Articular chondrocyte of knee joint (primary cell): ENCODE results near the gene OR2A1. TPM values are rescaled to one million over a fixed set of nuclear protein-coding genes. Genes with fewer than 3 reads are reported as not detected.

ENCODE experiments used
- total RNA-seq: library from RNA; depleted of rRNA; stranded (reverse); fragments of >200 nt; gene quantifications from 2 replicates; pipeline ENCODE4 v1.2.3, GENCODE V29; 2012

OR2A1 gene, protein sequence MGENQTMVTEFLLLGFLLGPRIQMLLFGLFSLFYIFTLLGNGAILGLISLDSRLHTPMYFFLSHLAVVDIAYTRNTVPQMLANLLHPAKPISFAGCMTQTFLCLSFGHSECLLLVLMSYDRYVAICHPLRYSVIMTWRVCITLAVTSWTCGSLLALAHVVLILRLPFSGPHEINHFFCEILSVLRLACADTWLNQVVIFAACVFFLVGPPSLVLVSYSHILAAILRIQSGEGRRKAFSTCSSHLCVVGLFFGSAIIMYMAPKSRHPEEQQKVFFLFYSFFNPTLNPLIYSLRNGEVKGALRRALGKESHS
- 0.32 and 0.39 TPM in 2 replicates for total RNA-seq

DNA sequence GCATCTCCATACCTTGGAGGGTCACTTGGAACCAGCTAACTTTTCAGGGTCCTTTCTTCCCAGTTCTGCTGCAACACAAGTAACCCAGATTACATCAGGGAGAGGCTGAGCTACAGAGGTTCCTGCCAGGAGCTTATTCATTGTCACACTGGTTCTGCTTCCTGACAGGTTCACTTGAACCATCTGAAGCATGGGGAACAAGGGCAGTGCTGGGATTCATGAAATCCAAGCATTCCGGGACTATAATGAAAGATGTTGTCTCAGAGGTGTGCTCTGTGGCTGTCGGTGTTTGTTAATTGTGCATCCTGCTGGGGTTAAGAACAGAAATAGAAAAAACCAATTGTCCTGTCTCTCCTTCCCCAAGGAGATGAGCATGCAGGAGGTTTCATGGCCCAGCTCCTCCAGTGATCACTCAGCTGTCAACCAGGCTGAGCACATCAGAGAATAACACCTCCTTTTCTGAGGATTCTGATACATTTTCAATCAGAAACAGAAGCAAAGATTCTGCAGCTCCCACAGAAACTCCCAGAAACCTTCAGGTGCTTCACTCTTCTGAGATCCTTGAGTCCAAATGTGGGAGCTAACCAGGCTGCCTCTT lies at the start of gene OR2A1:
Gene OR2A1 (plus strand): TSS at position 548 of the 598 bp plus-strand sequence. CDS start 5,706 bp downstream, outside the sequence.

DNA sequence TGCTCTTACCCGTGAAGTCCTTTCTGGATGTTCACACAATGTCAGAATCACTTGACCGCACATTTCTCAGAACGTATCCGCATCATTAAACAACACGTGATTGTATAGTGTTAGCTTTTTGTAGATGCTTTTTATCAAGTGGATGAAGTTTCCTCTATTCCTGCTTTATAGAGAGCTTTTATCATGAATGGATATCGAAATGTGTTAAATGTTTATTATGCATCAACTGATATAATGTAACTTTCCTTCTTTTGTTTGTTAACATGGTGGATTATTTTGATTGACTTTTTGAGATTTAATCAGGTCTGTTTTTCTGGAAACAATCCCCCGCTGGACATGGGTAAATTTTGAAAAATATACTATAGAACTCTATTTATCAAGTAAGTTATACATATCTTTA lies 47.5 kb upstream of the OR2A1 start, which contains the start of gene OR2A7:
Gene OR2A7 (minus strand): TSS at position 101 of the 400 bp plus-strand sequence. CDS start 5,164 bp downstream, outside the sequence.

DNA sequence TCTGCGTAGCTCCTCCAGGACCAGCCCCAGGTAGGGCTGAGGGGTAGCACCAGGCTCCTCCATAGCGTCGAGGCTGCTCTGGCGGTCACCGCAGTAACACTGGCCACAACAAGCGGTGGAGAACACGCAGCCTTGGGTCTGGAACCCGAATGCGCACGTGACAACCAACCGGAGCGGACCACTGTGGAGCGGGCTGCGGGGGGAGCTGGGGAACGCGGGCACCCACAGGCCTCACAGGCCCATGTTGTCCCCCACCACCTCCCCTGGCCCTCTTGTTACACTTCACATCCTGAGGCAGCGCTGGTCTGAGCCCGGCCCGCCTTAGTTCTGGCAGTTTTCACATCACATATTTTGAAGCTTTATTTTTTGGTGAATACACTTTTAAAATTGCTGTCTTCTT lies 43.0 kb upstream of the OR2A1 start, which contains the start of gene CTAGE8:
Gene CTAGE8 (minus strand): TSS at position 101 of the 400 bp plus-strand sequence. CDS start 38 bp downstream, at position 63.

DNA sequence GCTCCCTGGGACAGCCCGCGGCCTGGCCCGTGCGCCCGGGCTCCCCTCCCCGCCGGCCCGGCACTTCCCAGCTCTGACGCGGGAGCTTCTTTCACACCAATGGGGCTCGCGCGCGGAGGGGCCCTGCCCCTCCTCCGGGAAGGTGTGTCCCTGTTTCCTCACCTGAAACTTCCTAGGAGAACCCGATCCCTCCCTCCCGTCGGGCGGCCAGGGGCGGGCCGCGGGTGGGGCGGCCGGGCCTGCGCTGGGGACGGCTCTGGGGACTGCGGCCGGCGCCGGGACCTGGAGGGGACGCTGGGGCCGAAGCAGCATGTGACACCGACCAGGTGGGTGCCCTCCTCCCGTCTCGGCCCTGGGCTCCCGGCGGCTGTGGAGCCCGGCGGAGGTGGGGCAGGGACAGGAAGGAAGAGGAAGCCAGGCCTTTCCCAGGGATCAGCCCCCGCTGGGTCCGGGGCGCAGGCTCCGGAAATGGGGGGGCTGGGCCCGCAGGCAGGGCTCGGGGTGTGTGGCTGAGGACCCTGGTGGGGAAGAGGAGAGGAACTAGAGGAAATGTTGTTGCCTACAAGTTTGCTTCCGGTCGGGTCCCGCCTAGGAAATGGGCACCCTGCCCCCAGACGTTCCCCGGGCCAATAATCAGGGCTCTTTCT lies 43.1 kb downstream of the OR2A1 start, which contains the start of gene ARHGEF5:
Gene ARHGEF5 (plus strand): TSS at position 227 of the 647 bp plus-strand sequence. CDS start 7,268 bp downstream, outside the sequence.

Other genes starting within 250 kb of the OR2A1 start
- gene OR2A25, start 242.6 kb upstream of the OR2A1 start, total RNA-seq: not detected in 2 replicates
- under 0.01 TPM in 1 of 2 replicates, not detected in the other for gene OR2A12, start 226.1 kb upstream of the OR2A1 start, total RNA-seq
- not detected in 2 replicates for gene OR2A2, start 202.8 kb upstream of the OR2A1 start, total RNA-seq
- gene OR2A14, start 189.2 kb upstream of the OR2A1 start, total RNA-seq: not detected in 2 replicates
- 1.0 and 2.7 TPM in 2 replicates for gene CTAGE4, start 129.0 kb upstream of the OR2A1 start, total RNA-seq
- gene ARHGEF35, start 116.6 kb upstream of the OR2A1 start, total RNA-seq: 5.3 and 7.1 TPM in 2 replicates
- gene OR2A42, start 72.8 kb upstream of the OR2A1 start, total RNA-seq: 0.22 and 0.26 TPM in 2 replicates
- 1.9 and 2.6 TPM in 2 replicates for gene OR2A7, start 47.6 kb upstream of the OR2A1 start, total RNA-seq
- 0.11 and 3.1 TPM in 2 replicates for gene CTAGE8, start 43.1 kb upstream of the OR2A1 start, total RNA-seq
- gene ARHGEF5, start 43.0 kb downstream of the OR2A1 start, total RNA-seq: 5.6 and 8.2 TPM in 2 replicates
- not detected in 2 replicates for gene NOBOX, start 91.3 kb downstream of the OR2A1 start, total RNA-seq